H1 (cell line): ENCODE results near the gene UNC93A. TPM values are rescaled to one million over a fixed set of nuclear protein-coding genes. Genes with fewer than 3 reads are reported as not detected.

ENCODE experiments used
- ASH2L ChIP-seq: fragments of 200-600, 300-600 bp; sonication (generic); IDR thresholded peaks from one replicate; pipeline ENCODE4 v1.7.1; 2017; ENCODE audit warnings: low read length
- E2F6 ChIP-seq: IDR thresholded peaks from 2 replicates; pipeline ENCODE4 v1.6.1; 2012; ENCODE audit warnings: inconsistent platforms
- EP300 ChIP-seq, 2 experiments: IDR thresholded peaks; 1 replicate in 1 of 2; 2 replicates in 1 of 2; pipeline ENCODE4 v1.6.1; 2011 to 2012; ENCODE audit warnings: low read depth in 2 of 2, low read length in 2 of 2, mild to moderate bottlenecking in 2 of 2, borderline replicate concordance in 1 of 2, inconsistent platforms in 1 of 2, moderate library complexity in 1 of 2
- HDAC2 ChIP-seq, 2 experiments: fragments of 300-600 bp in 1 of 2; sonication (generic) in 1 of 2; IDR thresholded peaks; 2 replicates each; pipeline ENCODE4 v1.6.1; 2011 to 2012; ENCODE audit warnings: low read depth in 2 of 2, low read length in 2 of 2, mild to moderate bottlenecking in 2 of 2, moderate library complexity in 2 of 2, borderline replicate concordance in 1 of 2, inconsistent platforms in 1 of 2
- JUND ChIP-seq: IDR thresholded peaks from 2 replicates; pipeline ENCODE4 v1.6.1; 2011; ENCODE audit warnings: mild to moderate bottlenecking, improper control_type of control experiment, low read length
- KDM4A ChIP-seq: IDR thresholded peaks from one replicate; pipeline ENCODE4 v1.7.1; 2012; ENCODE audit warnings: low read depth, mild to moderate bottlenecking, moderate library complexity, low read length, inconsistent platforms; ENCODE audit not compliant: severe bottlenecking
- PHF8 ChIP-seq: fragments of 200-600 bp; sonication (generic); conservative IDR thresholded peaks from 2 replicates; pipeline ENCODE4 v1.7.1; 2012; ENCODE audit warnings: low read depth, mild to moderate bottlenecking, inconsistent platforms, low read length, moderate library complexity
- POLR2A ChIP-seq, 2 experiments: IDR thresholded peaks; 1 replicate in 1 of 2; 2 replicates in 1 of 2; pipeline ENCODE4 v1.6.1; 2011; ENCODE audit warnings: low read depth in 2 of 2, low read length in 2 of 2, mild to moderate bottlenecking in 2 of 2; ENCODE audit errors: control extremely low read depth in 1 of 2
- POLR2AphosphoS5 ChIP-seq: IDR thresholded peaks from 2 replicates; pipeline ENCODE4 v1.6.1; 2011; ENCODE audit warnings: low read depth, low read length
- SIN3A ChIP-seq, 2 experiments: IDR thresholded peaks in 1 of 2; conservative IDR thresholded peaks in 1 of 2; 2 replicates each; pipeline ENCODE4 v1.6.1; 2011 to 2012; ENCODE audit warnings: low read length in 2 of 2, improper control_type of control experiment in 1 of 2, low read depth in 1 of 2, mild to moderate bottlenecking in 1 of 2
- TAF1 ChIP-seq: IDR thresholded peaks from 2 replicates; pipeline ENCODE4 v1.6.1; 2011; ENCODE audit warnings: mild to moderate bottlenecking, low read depth, low read length
- TAF7 ChIP-seq: optimal IDR thresholded peaks from 2 replicates; pipeline ENCODE3; 2011; ENCODE audit warnings: low read depth, mild to moderate bottlenecking, inconsistent platforms, low read length, moderate library complexity, borderline replicate concordance
- TCF12 ChIP-seq: IDR thresholded peaks from 2 replicates; pipeline ENCODE4 v1.6.1; 2011; ENCODE audit warnings: low read depth, mild to moderate bottlenecking, low read length
- USF2 ChIP-seq: IDR thresholded peaks from 2 replicates; pipeline ENCODE4 v1.6.1; 2011; ENCODE audit warnings: low read length, improper control_type of control experiment
- ZNF274 ChIP-seq: IDR thresholded peaks from 2 replicates; pipeline ENCODE4 v1.7.0; 2012; ENCODE audit warnings: low read length, borderline replicate concordance; ENCODE audit errors: extremely low read depth
- polyA plus RNA-seq, 7 experiments: library from polyadenylated mRNA; depleted of rRNA in 3 of 7; stranded (reverse) in 5 of 7; unstranded in 2 of 7; fragments of >200 nt in 5 of 7; fragments of 200-250 nt in 2 of 7; gene quantifications; 1 replicate in 5 of 7; 2 replicates in 1 of 7; 4 replicates in 1 of 7; pipeline versions ENCODE4 v1.2.1 to v1.2.3, GENCODE V29; 2011 to 2013; ENCODE audit warnings: missing spikeins in 2 of 7, mixed read lengths in 2 of 7
- total RNA-seq: library from RNA; stranded (reverse); fragmentation: NEBNext Ultra II Directional; extraction: Animal tissue kit (Norgen Biotek cat#: 25700); gene quantifications from 2 replicates; pipeline ENCODE4 v1.2.1, GENCODE V29; 2021
- TF ChIP-seq, protein P1 (sequence below): IDR thresholded peaks from 2 replicates; pipeline ENCODE4 v1.6.1; 2012; ENCODE audit warnings: low read length, inconsistent platforms
- TF ChIP-seq, protein P2 (sequence below): IDR thresholded peaks from 2 replicates; pipeline ENCODE4 v1.6.1; 2012; ENCODE audit warnings: inconsistent platforms

The UNC93A gene
- total and polyA plus RNA-seq, 2 of the 8 experiments (the other 6 are each of a cell fraction or from before 2014, with no cell fraction given) = 0.39 TPM; not detected in 1

GRCh38 chr6:167350731-167351655 is 59.9 kb downstream of the UNC93A start (continued):
- TF ChIP-seq, protein P1, sequence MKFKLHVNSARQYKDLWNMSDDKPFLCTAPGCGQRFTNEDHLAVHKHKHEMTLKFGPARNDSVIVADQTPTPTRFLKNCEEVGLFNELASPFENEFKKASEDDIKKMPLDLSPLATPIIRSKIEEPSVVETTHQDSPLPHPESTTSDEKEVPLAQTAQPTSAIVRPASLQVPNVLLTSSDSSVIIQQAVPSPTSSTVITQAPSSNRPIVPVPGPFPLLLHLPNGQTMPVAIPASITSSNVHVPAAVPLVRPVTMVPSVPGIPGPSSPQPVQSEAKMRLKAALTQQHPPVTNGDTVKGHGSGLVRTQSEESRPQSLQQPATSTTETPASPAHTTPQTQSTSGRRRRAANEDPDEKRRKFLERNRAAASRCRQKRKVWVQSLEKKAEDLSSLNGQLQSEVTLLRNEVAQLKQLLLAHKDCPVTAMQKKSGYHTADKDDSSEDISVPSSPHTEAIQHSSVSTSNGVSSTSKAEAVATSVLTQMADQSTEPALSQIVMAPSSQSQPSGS = no peak
- TF ChIP-seq TAF7 (peak; percentile 50), EP300 (IDR thresholded peaks at IDR 0.05; ENCODE audit: borderline replicate concordance in 1 of 2, low read depth in 2 of 2, low read length in 2 of 2) (peak; percentile 28 to 65; a peak in 2 of 3 replicates), JUND (peak; percentile 29; the same call in 1 of the 2 replicates), POLR2AphosphoS5 (peak; percentile 75; the same call in 1 of the 2 replicates), POLR2A (IDR thresholded peaks at IDR 0.05; ENCODE audit: control extremely low read depth in 1 of 2, low read depth in 2 of 2, low read length in 2 of 2) (peak in 1 of 2 experiments; percentile 35; a peak in 1 of 3 replicates), SIN3A (conservative IDR thresholded peaks at IDR 0.05 in 1 of 2, IDR thresholded peaks at IDR 0.05 in 1 of 2; ENCODE audit: low read depth in 1 of 2, low read length in 2 of 2) (peak in 1 of 2 experiments; percentile 92; a peak in 2 of 4 replicates), TCF12 (0 out of 2 replicates have a peak, but pooled peaks have one; percentile 11), E2F6 (peak; percentile 83), PHF8 (no peak), TAF1 (peak; percentile 67; the same call in 1 of the 2 replicates), HDAC2 (IDR thresholded peaks at IDR 0.05; ENCODE audit: borderline replicate concordance in 1 of 2, low read depth in 2 of 2, low read length in 2 of 2) (0 out of 4 replicates have a peak, but pooled peaks of 1 of the 2 experiments have one; percentile 23), ASH2L (peak; percentile 43), KDM4A (peak; percentile 83), ZNF274 (no peak), USF2 (no peak)
- TF ChIP-seq, protein P2, sequence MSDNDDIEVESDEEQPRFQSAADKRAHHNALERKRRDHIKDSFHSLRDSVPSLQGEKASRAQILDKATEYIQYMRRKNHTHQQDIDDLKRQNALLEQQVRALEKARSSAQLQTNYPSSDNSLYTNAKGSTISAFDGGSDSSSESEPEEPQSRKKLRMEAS = peak; percentile 88
